Measurements from ENCODE around the gene CHTOP. TPM values are rescaled to one million over a fixed set of nuclear protein-coding genes. Genes with fewer than 3 reads are reported as not detected.

CHTOP gene
- total and polyA plus RNA-seq, 2 of the 13 experiments (the other 11 are each of a cell fraction or from before 2014, with no cell fraction given): 38.0 to 51.9 TPM

DNA sequence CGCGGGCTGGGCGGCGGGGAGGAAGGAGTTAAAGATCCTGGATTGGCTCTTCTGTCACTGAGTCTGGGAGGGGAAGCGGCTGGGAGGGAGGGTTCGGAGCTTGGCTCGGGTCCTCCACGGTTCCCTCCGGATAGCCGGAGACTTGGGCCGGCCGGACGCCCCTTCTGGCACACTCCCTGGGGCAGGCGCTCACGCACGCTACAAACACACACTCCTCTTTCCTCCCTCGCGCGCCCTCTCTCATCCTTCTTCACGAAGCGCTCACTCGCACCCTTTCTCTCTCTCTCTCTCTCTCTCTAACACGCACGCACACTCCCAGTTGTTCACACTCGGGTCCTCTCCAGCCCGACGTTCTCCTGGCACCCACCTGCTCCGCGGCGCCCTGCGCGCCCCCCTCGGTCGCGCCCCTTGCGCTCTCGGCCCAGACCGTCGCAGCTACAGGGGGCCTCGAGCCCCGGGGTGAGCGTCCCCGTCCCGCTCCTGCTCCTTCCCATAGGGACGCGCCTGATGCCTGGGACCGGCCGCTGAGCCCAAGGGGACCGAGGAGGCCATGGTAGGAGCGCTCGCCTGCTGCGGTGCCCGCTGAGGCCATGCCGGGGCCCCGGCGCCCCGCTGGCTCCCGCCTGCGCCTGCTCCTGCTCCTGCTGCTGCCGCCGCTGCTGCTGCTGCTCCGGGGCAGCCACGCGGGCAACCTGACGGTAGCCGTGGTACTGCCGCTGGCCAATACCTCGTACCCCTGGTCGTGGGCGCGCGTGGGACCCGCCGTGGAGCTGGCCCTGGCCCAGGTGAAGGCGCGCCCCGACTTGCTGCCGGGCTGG lies 44.9 kb downstream of the CHTOP start, which contains the start of gene NPR1 (continued):
- TF ChIP-seq SRY (CRISPR knock-in tag; IDR thresholded peaks at IDR 0.05): peak; percentile 79
- TF ChIP-seq, protein P1, sequence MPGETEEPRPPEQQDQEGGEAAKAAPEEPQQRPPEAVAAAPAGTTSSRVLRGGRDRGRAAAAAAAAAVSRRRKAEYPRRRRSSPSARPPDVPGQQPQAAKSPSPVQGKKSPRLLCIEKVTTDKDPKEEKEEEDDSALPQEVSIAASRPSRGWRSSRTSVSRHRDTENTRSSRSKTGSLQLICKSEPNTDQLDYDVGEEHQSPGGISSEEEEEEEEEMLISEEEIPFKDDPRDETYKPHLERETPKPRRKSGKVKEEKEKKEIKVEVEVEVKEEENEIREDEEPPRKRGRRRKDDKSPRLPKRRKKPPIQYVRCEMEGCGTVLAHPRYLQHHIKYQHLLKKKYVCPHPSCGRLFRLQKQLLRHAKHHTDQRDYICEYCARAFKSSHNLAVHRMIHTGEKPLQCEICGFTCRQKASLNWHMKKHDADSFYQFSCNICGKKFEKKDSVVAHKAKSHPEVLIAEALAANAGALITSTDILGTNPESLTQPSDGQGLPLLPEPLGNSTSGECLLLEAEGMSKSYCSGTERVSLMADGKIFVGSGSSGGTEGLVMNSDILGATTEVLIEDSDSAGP (CRISPR knock-in tag; IDR thresholded peaks at IDR 0.05; ENCODE audit: borderline replicate concordance): peak; percentile 72; the same call in 1 of the 2 replicates
- TF ChIP-seq, protein P2, sequence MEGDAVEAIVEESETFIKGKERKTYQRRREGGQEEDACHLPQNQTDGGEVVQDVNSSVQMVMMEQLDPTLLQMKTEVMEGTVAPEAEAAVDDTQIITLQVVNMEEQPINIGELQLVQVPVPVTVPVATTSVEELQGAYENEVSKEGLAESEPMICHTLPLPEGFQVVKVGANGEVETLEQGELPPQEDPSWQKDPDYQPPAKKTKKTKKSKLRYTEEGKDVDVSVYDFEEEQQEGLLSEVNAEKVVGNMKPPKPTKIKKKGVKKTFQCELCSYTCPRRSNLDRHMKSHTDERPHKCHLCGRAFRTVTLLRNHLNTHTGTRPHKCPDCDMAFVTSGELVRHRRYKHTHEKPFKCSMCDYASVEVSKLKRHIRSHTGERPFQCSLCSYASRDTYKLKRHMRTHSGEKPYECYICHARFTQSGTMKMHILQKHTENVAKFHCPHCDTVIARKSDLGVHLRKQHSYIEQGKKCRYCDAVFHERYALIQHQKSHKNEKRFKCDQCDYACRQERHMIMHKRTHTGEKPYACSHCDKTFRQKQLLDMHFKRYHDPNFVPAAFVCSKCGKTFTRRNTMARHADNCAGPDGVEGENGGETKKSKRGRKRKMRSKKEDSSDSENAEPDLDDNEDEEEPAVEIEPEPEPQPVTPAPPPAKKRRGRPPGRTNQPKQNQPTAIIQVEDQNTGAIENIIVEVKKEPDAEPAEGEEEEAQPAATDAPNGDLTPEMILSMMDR (CRISPR knock-in tag; IDR thresholded peaks at IDR 0.05): peak; percentile 16; the same call in 1 of the 2 replicates
- 0 out of 2 replicates have a peak, but pooled peaks have one; percentile 5 for TF ChIP-seq MYC (CRISPR knock-in tag; IDR thresholded peaks at IDR 0.05; ENCODE audit: borderline replicate concordance)
- TF ChIP-seq REL (CRISPR knock-in tag; conservative IDR thresholded peaks at IDR 0.05): 0 out of 2 replicates have a peak, but pooled peaks have one; percentile 45
- no peak for TF ChIP-seq ZNF747 (CRISPR knock-in tag; IDR thresholded peaks at IDR 0.05; ENCODE audit: borderline replicate concordance)
- TF ChIP-seq, protein P3, sequence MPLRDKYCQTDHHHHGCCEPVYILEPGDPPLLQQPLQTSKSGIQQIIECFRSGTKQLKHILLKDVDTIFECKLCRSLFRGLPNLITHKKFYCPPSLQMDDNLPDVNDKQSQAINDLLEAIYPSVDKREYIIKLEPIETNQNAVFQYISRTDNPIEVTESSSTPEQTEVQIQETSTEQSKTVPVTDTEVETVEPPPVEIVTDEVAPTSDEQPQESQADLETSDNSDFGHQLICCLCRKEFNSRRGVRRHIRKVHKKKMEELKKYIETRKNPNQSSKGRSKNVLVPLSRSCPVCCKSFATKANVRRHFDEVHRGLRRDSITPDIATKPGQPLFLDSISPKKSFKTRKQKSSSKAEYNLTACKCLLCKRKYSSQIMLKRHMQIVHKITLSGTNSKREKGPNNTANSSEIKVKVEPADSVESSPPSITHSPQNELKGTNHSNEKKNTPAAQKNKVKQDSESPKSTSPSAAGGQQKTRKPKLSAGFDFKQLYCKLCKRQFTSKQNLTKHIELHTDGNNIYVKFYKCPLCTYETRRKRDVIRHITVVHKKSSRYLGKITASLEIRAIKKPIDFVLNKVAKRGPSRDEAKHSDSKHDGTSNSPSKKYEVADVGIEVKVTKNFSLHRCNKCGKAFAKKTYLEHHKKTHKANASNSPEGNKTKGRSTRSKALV (CRISPR knock-in tag; IDR thresholded peaks at IDR 0.05): peak; percentile 98
- TF ChIP-seq, protein P4, sequence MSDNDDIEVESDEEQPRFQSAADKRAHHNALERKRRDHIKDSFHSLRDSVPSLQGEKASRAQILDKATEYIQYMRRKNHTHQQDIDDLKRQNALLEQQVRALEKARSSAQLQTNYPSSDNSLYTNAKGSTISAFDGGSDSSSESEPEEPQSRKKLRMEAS (IDR thresholded peaks at IDR 0.05): no peak
- TF ChIP-seq HDAC1 (CRISPR knock-in tag; IDR thresholded peaks at IDR 0.05): peak; percentile 6; the same call in 1 of the 2 replicates
- TF ChIP-seq PHF21A (CRISPR knock-in tag; IDR thresholded peaks at IDR 0.05): peak; percentile 16; the same call in 1 of the 2 replicates
- TF ChIP-seq, protein P5, sequence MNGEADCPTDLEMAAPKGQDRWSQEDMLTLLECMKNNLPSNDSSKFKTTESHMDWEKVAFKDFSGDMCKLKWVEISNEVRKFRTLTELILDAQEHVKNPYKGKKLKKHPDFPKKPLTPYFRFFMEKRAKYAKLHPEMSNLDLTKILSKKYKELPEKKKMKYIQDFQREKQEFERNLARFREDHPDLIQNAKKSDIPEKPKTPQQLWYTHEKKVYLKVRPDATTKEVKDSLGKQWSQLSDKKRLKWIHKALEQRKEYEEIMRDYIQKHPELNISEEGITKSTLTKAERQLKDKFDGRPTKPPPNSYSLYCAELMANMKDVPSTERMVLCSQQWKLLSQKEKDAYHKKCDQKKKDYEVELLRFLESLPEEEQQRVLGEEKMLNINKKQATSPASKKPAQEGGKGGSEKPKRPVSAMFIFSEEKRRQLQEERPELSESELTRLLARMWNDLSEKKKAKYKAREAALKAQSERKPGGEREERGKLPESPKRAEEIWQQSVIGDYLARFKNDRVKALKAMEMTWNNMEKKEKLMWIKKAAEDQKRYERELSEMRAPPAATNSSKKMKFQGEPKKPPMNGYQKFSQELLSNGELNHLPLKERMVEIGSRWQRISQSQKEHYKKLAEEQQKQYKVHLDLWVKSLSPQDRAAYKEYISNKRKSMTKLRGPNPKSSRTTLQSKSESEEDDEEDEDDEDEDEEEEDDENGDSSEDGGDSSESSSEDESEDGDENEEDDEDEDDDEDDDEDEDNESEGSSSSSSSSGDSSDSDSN (CRISPR knock-in tag; IDR thresholded peaks at IDR 0.05): peak; percentile 79; the same call in 1 of the 2 replicates
- TF ChIP-seq ZBTB38 (CRISPR knock-in tag; IDR thresholded peaks at IDR 0.05): no peak
- peak; percentile 68; the same call in 1 of the 2 replicates for TF ChIP-seq ZC3H13 (CRISPR knock-in tag; IDR thresholded peaks at IDR 0.05)
- TF ChIP-seq, protein P6, sequence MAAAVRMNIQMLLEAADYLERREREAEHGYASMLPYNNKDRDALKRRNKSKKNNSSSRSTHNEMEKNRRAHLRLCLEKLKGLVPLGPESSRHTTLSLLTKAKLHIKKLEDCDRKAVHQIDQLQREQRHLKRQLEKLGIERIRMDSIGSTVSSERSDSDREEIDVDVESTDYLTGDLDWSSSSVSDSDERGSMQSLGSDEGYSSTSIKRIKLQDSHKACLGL (CRISPR knock-in tag; IDR thresholded peaks at IDR 0.05): 0 out of 2 replicates have a peak, but pooled peaks have one; percentile 10
- TF ChIP-seq ZMYM4 (CRISPR knock-in tag; IDR thresholded peaks at IDR 0.05): 0 out of 2 replicates have a peak, but pooled peaks have one; percentile 20
- TF ChIP-seq, protein P7, sequence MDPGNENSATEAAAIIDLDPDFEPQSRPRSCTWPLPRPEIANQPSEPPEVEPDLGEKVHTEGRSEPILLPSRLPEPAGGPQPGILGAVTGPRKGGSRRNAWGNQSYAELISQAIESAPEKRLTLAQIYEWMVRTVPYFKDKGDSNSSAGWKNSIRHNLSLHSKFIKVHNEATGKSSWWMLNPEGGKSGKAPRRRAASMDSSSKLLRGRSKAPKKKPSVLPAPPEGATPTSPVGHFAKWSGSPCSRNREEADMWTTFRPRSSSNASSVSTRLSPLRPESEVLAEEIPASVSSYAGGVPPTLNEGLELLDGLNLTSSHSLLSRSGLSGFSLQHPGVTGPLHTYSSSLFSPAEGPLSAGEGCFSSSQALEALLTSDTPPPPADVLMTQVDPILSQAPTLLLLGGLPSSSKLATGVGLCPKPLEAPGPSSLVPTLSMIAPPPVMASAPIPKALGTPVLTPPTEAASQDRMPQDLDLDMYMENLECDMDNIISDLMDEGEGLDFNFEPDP (CRISPR knock-in tag; conservative IDR thresholded peaks at IDR 0.05): 0 out of 2 replicates have a peak, but pooled peaks have one; percentile 33
- no peak for TF ChIP-seq ZNF83 (CRISPR knock-in tag; IDR thresholded peaks at IDR 0.05; ENCODE audit: borderline replicate concordance)

Measured in HepG2 (cell line).